Activated CD8-positive, alpha-beta memory T cell treated with anti-CD3 and anti-CD28 coated beads, Interleukin-2, amount 10 ng/mL, durations not matched to agents 7 days and 5 days (primary cell): Measurements from ENCODE around the gene C1QL2. TPM values are rescaled to one million over a fixed set of nuclear protein-coding genes. Genes with fewer than 3 reads are reported as not detected.

Experiments
- ATAC-seq: fragments of 150-1000 bp; cut with Tn5 transposase; one replicate; pipeline ENCODE4 v1.10.0; 2021; ENCODE audit warnings: moderate library complexity
- CTCF ChIA-PET: fragments of 350-600 bp; sonication (Branson Sonifier 250); formaldehyde crosslinking; loops from one replicate; lab custom pipeline; 2021; ENCODE audit warnings: antibody characterized with exemption; lab: Charles Lee
- DNase-seq: peaks from one replicate; pipeline ENCODE4 v3.0.0-alpha.2; 2020
- H3K27ac Mint-ChIP-seq: one replicate; pipeline ENCODE4 v1.8.0; 2021; ENCODE audit warnings: mild to moderate bottlenecking, mixed read lengths
- H3K27me3 Mint-ChIP-seq: one replicate; pipeline ENCODE4 v1.8.0; 2021; ENCODE audit warnings: mixed read lengths
- H3K36me3 Mint-ChIP-seq: one replicate; pipeline ENCODE4 v1.8.0; 2021; ENCODE audit warnings: mild to moderate bottlenecking, mixed read lengths
- H3K4me1 Mint-ChIP-seq: one replicate; pipeline ENCODE4 v1.8.0; 2021; ENCODE audit warnings: mixed read lengths
- H3K4me3 Mint-ChIP-seq: one replicate; pipeline ENCODE4 v1.8.0; 2021; ENCODE audit warnings: mild to moderate bottlenecking, moderate library complexity, mixed read lengths
- H3K9me3 Mint-ChIP-seq: one replicate; pipeline ENCODE4 v1.8.0; 2022; ENCODE audit warnings: low read depth, mixed read lengths
- total RNA-seq, 2 experiments: library from RNA; stranded (reverse); gene quantifications; one replicate each; pipeline ENCODE4 v1.2.3, GENCODE V29; 2021

Gene C1QL2
- not detected for total RNA-seq

- no peaks in the 10 kb centered on the region for H3K36me3 Mint-ChIP-seq
- no peaks in the 10 kb centered on the region for H3K4me1 Mint-ChIP-seq
- ATAC-seq (no peak), DNase-seq (no peak)
- no peaks in the 10 kb centered on the region for H3K9me3 Mint-ChIP-seq
- no peak within 1 kb of the TSS for H3K27ac Mint-ChIP-seq
- H3K27me3 Mint-ChIP-seq: peaks cover 66% of the 10 kb centered on the region
- no peak within 1 kb of the TSS for H3K4me3 Mint-ChIP-seq
- CTCF ChIA-PET: interaction anchor here (1.1 kb wide), 1 partner anchor 277 kb away, joined by 4 read pairs; no protein-coding TSS in a partner anchor
Observed at GRCh38 chr2:119158563-119159347, at the start of gene C1QL2. Gene C1QL2, minus strand, starts transcription at chr2:119158751. Its CDS starts 482 bp downstream, at chr2:119158269.

- DNase-seq (no peak), ATAC-seq (no peak)
- Mint-ChIP-seq H3K36me3 (no peaks in the 10 kb centered on the region), H3K27ac (no peak overlapping the region), H3K4me1 (no peaks in the 10 kb centered on the region), H3K27me3 (no peaks in the 10 kb centered on the region), H3K4me3 (no peak overlapping the region), H3K9me3 (no peaks in the 10 kb centered on the region)
- CTCF ChIA-PET: no interaction called here
Observed at GRCh38 chr2:119207447-119207846, 48.9 kb upstream of the C1QL2 start.

- H3K9me3 Mint-ChIP-seq: no peaks in the 10 kb centered on the region
- CTCF ChIA-PET: no interaction called here
- H3K36me3 Mint-ChIP-seq: no peaks in the 10 kb centered on the region
- no peak overlapping the region for H3K27ac Mint-ChIP-seq
- no peaks in the 10 kb centered on the region for H3K4me1 Mint-ChIP-seq
- ATAC-seq: no peak
- H3K27me3 Mint-ChIP-seq: no peaks in the 10 kb centered on the region
- no peak for DNase-seq
- no peak overlapping the region for H3K4me3 Mint-ChIP-seq
Observed at GRCh38 chr2:119206201-119206600, 47.6 kb upstream of the C1QL2 start.

GRCh38 chr2:119205001-119205706 lies 46.6 kb upstream of the C1QL2 start:
- no peaks in the 10 kb centered on the region for H3K4me1 Mint-ChIP-seq
- CTCF ChIA-PET: interaction anchor here (0.6 kb wide), 1 partner anchor 321 kb away, joined by 3 read pairs; no protein-coding TSS in a partner anchor
- no peak for DNase-seq
- no peak overlapping the region for H3K4me3 Mint-ChIP-seq
- no peak for ATAC-seq
- no peaks in the 10 kb centered on the region for H3K27me3 Mint-ChIP-seq
- no peaks in the 10 kb centered on the region for H3K36me3 Mint-ChIP-seq
- H3K9me3 Mint-ChIP-seq: no peaks in the 10 kb centered on the region
- no peak overlapping the region for H3K27ac Mint-ChIP-seq

GRCh38 chr2:119204525-119204924 lies 46.0 kb upstream of the C1QL2 start:
- Mint-ChIP-seq H3K4me1 (no peaks in the 10 kb centered on the region), H3K27me3 (no peaks in the 10 kb centered on the region), H3K27ac (no peak overlapping the region), H3K4me3 (no peak overlapping the region), H3K36me3 (no peaks in the 10 kb centered on the region), H3K9me3 (no peaks in the 10 kb centered on the region)
- CTCF ChIA-PET: no interaction called here
- ATAC-seq (no peak), DNase-seq (no peak)

GRCh38 chr2:119202610-119203310 lies 44.2 kb upstream of the C1QL2 start:
- H3K9me3 Mint-ChIP-seq: no peaks in the 10 kb centered on the region
- H3K4me3 Mint-ChIP-seq: no peak overlapping the region
- no peaks in the 10 kb centered on the region for H3K27me3 Mint-ChIP-seq
- ATAC-seq (no peak), DNase-seq (no peak)
- no peaks in the 10 kb centered on the region for H3K4me1 Mint-ChIP-seq
- no peaks in the 10 kb centered on the region for H3K36me3 Mint-ChIP-seq
- H3K27ac Mint-ChIP-seq: no peak overlapping the region
- CTCF ChIA-PET: no interaction called here

- CTCF ChIA-PET: no interaction called here
- DNase-seq (no peak), ATAC-seq (no peak)
- Mint-ChIP-seq H3K36me3 (no peaks in the 10 kb centered on the region), H3K9me3 (no peaks in the 10 kb centered on the region), H3K4me1 (no peaks in the 10 kb centered on the region), H3K4me3 (no peak overlapping the region), H3K27ac (no peak overlapping the region), H3K27me3 (no peaks in the 10 kb centered on the region)
Observed at GRCh38 chr2:119201815-119202214, 43.3 kb upstream of the C1QL2 start.

- Mint-ChIP-seq H3K36me3 (no peaks in the 10 kb centered on the region), H3K4me3 (no peak overlapping the region), H3K4me1 (no peaks in the 10 kb centered on the region), H3K27ac (no peak overlapping the region), H3K27me3 (peaks cover 6% of the 10 kb centered on the region), H3K9me3 (no peaks in the 10 kb centered on the region)
- ATAC-seq: no peak
- CTCF ChIA-PET: no interaction called here
- DNase-seq: no peak
Observed at GRCh38 chr2:119198240-119198840, 39.8 kb upstream of the C1QL2 start.

- H3K27ac Mint-ChIP-seq: no peak overlapping the region
- no peaks in the 10 kb centered on the region for H3K4me1 Mint-ChIP-seq
Observed at GRCh38 chr2:119197529-119198239, 39.1 kb upstream of the C1QL2 start.

GRCh38 chr2:119197126-119197405 lies 38.5 kb upstream of the C1QL2 start:
- ATAC-seq (no peak), DNase-seq (no peak)
- no peaks in the 10 kb centered on the region for H3K36me3 Mint-ChIP-seq
- no peak overlapping the region for H3K4me3 Mint-ChIP-seq
- peaks cover 6% of the 10 kb centered on the region for H3K27me3 Mint-ChIP-seq
- no peaks in the 10 kb centered on the region for H3K4me1 Mint-ChIP-seq
- H3K27ac Mint-ChIP-seq: no peak overlapping the region
- CTCF ChIA-PET: no interaction called here
- H3K9me3 Mint-ChIP-seq: no peaks in the 10 kb centered on the region

More at GRCh38 chr2:119197529-119198239, 39.1 kb upstream of the C1QL2 start:
- no peaks in the 10 kb centered on the region for H3K9me3 Mint-ChIP-seq
- no peak for DNase-seq
- H3K4me3 Mint-ChIP-seq: no peak overlapping the region
- peaks cover 6% of the 10 kb centered on the region for H3K27me3 Mint-ChIP-seq
- CTCF ChIA-PET: no interaction called here
- no peaks in the 10 kb centered on the region for H3K36me3 Mint-ChIP-seq
- no peak for ATAC-seq

- Mint-ChIP-seq H3K36me3 (no peaks in the 10 kb centered on the region), H3K27ac (no peak overlapping the region), H3K27me3 (peaks cover 6% of the 10 kb centered on the region), H3K4me1 (no peaks in the 10 kb centered on the region), H3K4me3 (no peak overlapping the region), H3K9me3 (no peaks in the 10 kb centered on the region)
- no peak for DNase-seq
- CTCF ChIA-PET: no interaction called here
- no peak for ATAC-seq
Observed at GRCh38 chr2:119196301-119197125, 38.0 kb upstream of the C1QL2 start.

- H3K27ac Mint-ChIP-seq: no peak overlapping the region
- CTCF ChIA-PET: no interaction called here
- DNase-seq: no peak
- H3K9me3 Mint-ChIP-seq: no peaks in the 10 kb centered on the region
- no peaks in the 10 kb centered on the region for H3K4me1 Mint-ChIP-seq
- H3K27me3 Mint-ChIP-seq: peaks cover 6% of the 10 kb centered on the region
- H3K4me3 Mint-ChIP-seq: no peak overlapping the region
- no peaks in the 10 kb centered on the region for H3K36me3 Mint-ChIP-seq
- no peak for ATAC-seq
Observed at GRCh38 chr2:119195887-119196286, 37.3 kb upstream of the C1QL2 start.
